ENCODE data around the gene ABI3BP.
"Not testable (repeated sequence)": the region's sequence is repeated elsewhere in the genome, so short reads cannot be mapped to it uniquely, and the experiment has no call there.

ABI3BP gene

DNA sequence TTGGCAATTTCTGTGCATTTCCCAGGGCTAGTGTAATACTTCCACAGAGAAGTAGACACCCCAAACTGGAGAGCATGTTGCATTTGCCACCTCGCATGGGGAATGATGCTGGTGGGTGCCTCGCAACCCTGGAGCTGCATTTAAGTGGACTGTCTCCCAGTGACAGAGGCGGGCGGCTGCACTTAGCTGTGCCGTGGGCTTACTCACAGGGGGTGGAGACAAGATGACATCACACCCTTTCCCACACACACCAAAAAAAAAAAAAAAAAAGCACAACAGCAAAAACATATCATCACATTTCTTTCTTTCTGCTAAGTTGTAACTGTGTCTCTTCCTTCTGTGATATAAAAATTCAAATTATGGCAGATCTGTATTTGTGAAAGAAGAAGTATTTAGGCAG lies at the start of gene ABI3BP:
TSS of gene ABI3BP (minus strand) at position 113 of the 400 bp plus-strand sequence. CDS start at position 76, 37 bp downstream.
- no peak for DNase-seq (ENCODE audit: low read depth in 2 of 2)

DNA sequence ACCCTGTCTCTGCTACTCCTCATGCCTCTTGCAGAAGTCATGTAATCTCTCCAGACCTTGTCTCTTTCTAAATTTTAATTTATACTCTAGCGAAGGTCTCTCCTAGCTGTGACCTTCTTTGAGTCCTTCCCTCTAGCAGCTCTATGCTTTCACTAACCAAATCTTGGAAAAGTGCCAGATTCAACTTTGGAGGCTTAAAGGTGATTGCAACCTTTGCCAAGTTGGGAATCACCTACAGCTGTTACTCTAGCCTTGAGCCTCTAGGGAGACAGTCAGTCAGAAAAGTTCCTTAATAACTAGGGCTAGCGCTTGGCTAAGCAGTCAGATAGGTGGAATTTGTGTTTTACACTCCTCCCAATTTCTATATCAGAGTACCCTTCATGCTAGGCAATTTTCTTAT lies 46.1 kb upstream of the ABI3BP start:
- no peak for DNase-seq (ENCODE audit: low read depth in 2 of 2)

DNA sequence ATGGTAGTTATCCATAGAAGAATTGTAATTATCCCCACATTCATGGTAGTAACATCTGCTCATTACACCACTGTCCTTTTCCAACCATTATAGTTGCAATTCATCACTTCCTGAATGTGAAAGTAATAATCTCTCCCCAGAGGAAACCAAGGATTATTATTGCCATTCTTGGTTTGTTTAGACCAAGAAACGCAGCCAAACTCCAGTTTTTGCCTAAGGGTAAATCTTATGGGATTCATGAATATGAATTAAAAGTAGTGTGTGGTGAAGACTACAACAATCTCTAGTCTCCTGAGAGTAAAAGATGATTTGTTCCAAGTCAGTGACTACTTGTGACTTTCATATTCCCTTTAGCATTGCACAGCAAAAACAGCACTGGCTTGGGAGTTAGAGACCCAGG lies 45.7 kb upstream of the ABI3BP start:
- no peak for DNase-seq (ENCODE audit: low read depth in 2 of 2)

GRCh38 chr3:101038393-101038792 lies 45.2 kb upstream of the ABI3BP start:
- DNase-seq (ENCODE audit: low read depth in 2 of 2), result no peak

GRCh38 chr3:101037613-101038012 lies 44.4 kb upstream of the ABI3BP start:
- DNase-seq (ENCODE audit: low read depth in 2 of 2), result no peak

DNA sequence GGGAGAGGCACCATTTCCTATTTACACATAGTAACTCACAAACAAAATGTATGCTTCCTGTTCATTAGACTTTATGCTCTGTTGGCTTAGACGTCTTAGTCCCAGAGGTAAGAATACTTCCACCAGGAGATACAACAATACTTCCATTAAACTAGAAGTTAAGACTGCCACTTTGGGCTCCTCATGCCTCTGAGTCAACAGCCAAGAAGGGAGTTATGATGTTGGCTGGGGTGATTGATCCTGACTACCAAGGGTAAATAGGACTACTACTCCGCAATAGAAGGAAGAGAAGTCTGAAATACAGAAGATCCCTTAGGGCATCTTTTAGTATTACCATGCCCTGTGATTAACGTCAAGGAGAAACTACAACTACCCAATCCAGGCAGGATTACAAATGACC lies 43.5 kb upstream of the ABI3BP start:
- no peak for DNase-seq (ENCODE audit: low read depth in 2 of 2)

- DNase-seq (ENCODE audit: low read depth in 2 of 2), result no peak
These were observed 43.0 kb upstream of the ABI3BP start for GRCh38 chr3:101036213-101036618.

DNA sequence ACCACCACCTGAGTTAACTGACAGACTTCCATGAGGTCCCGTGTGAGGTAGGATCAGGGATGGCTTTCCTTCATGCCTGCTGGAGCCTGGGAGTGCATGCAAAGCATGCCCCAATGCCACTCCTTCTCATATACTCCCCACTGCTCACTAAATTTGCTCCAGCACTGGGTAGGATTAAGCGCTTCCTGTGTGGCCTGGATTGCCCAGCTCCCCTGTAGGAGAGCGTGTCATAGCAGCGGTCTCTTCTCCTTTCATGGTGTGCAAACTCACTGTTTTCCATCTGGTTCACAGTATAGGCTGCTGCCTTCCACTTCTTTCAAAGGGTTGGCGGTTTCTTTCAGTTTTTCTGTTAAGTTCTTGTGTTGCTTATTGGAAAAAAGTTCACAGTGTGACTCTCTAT lies 34.1 kb upstream of the ABI3BP start:
- DNase-seq (ENCODE audit: low read depth in 2 of 2), result no peak

GRCh38 chr3:101026881-101027280 lies 33.7 kb upstream of the ABI3BP start:
- no peak for DNase-seq (ENCODE audit: low read depth in 2 of 2)

GRCh38 chr3:101026244-101026643 lies 33.0 kb upstream of the ABI3BP start:
- DNase-seq (ENCODE audit: low read depth in 2 of 2), result no peak

- DNase-seq (ENCODE audit: low read depth in 2 of 2), result no peak
These were observed 27.3 kb upstream of the ABI3BP start for GRCh38 chr3:101020351-101021015.

- DNase-seq (ENCODE audit: low read depth in 2 of 2), result no peak
These were observed 23.8 kb upstream of the ABI3BP start for GRCh38 chr3:101017017-101017416.

DNA sequence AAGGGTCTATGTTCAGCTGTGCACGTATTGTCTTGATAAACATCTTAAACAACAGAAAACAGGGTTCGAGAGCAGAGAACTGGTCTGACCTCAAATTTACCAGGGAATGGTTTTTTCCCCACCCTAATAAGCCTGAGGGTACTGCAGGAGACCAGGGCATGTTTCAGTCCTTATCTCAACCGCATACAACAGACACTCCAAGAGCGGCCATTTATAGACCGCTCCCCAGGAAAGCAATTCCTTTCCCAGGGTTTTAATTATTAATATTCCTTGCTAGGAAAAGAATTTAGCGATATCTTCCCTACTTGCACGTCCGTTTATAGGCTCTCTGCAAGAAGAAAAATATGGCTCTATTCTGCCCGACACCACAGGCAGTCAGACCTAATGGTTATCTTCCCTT lies 19.1 kb upstream of the ABI3BP start:
- DNase-seq (ENCODE audit: low read depth in 2 of 2), result not testable (repeated sequence)

DNA sequence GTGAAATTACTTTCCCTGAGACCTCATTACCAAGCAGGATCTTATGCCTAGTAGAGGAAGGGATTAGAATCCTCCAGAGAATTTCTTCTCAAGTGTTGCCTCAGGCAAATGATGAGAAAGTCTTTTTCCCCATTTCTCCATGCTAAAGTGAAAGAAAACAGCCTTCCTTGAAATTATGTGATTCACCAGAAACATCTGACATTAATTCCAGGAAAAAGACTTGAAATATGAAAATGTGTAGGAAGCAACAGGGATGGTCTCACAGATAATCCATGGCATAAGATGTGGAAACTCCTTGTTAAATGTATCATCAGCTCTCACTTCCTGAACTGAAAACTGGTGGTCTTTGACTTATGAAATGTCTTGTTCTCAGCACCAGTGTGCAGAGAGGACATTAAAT lies 17.9 kb upstream of the ABI3BP start:
- no peak for DNase-seq (ENCODE audit: low read depth in 2 of 2)

DNA sequence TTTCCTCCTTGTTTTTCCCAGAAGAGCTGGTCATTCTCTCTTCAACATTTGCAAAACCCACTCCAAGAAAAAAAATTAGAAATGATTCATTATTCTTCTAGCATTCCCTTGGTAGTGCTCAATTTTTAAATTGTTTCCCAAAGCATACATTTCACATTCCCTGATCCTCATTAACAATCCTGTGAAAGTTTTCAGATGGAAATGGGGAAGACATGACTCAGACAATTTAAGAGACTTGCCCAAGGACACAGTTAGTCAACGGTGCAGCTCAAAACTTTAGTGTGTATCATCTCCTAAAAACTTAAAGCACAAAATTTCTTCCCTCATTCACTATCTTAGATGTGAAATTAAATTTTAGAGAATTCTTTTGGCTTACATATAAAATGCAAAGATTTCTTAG lies 17.1 kb upstream of the ABI3BP start:
- no peak for DNase-seq (ENCODE audit: low read depth in 2 of 2)

DNA sequence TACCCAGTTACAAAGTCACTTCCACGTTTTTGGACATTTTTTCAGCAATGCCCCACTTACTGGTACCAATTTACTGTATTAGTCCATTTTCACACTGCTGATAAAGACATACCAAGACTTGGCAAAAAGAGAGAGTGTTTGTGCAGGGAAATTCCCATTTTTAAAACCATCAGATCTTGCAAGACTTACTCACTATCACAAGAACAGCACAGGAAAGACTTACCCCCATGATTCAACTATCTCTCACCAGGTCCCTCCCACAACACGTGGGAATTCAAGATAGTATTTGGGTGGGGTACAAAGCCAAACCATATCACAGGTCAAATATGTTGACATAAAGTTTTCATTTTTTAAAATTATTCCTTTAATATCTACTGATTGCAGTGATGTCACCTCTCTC lies 16.2 kb upstream of the ABI3BP start:
- no peak for DNase-seq (ENCODE audit: low read depth in 2 of 2)

DNA sequence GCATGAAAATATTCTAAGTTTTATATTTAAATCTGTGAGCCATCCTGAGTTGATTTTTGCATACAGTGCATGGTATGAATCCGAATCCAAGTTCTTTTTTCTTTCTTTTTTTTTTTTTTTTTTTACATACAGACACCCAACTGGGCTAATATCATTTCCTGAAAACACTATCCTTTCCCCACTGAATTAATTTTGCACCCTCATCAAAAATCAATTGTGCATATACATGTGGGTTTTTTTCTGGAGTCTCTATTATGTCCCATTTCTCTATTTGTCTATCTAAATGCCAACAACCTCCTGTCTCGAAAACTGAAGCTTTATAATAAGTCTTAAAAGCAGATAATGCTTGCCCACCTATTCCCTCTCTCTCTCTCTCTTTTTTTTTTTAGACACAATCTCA lies 5.9 kb upstream of the ABI3BP start:
- DNase-seq (ENCODE audit: low read depth in 2 of 2), result no peak

GRCh38 chr3:100994809-100995208 lies 1.6 kb upstream of the ABI3BP start:
- DNase-seq (ENCODE audit: low read depth in 2 of 2), result no peak

- DNase-seq (ENCODE audit: low read depth in 2 of 2), result no peak
These were observed 966 bp upstream of the ABI3BP start for GRCh38 chr3:100994187-100994586.

DNA sequence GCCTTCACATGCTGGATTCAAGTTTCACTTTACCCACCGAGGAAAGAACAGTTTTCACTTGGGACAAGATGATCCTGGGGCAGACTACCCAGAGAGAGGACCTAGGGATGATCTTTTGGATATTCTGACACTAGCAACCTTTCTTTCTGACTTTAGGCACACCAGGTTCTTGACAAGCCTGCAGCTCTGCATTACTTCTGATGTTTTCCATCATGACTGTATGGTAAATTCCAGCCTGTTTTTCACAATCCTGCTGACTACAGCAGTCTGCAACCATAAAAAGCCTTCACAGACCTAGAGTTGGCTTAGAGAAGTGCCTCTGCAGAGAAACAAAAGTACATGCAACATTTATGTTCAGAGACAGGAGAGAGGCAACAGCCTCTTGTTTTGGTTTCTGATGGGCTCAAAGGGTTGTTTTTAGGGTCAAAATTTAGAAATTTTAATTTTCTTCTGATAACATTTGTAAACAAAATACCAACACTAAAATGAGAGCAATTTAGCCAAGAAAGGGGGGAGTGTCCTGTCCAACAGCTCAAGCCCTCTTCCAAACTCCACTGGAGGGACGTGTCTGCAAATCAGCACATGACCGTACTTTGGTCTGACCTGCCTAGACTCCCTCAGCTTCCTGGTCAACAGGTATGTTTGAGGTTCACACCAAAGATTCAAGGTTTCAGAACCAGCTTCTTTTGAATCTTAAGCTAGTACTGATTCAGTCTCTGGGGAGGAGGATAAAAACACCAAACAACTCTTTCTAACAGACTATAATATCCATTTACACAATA lies 799 bp downstream of the ABI3BP start:
- DNase-seq (ENCODE audit: low read depth in 2 of 2), result no peak

GRCh38 chr3:100988080-100988479 lies 5.1 kb downstream of the ABI3BP start:
- no peak for DNase-seq (ENCODE audit: low read depth in 2 of 2)

GRCh38 chr3:100984308-100984707 lies 8.9 kb downstream of the ABI3BP start:
- no peak for DNase-seq (ENCODE audit: low read depth in 2 of 2)

DNA sequence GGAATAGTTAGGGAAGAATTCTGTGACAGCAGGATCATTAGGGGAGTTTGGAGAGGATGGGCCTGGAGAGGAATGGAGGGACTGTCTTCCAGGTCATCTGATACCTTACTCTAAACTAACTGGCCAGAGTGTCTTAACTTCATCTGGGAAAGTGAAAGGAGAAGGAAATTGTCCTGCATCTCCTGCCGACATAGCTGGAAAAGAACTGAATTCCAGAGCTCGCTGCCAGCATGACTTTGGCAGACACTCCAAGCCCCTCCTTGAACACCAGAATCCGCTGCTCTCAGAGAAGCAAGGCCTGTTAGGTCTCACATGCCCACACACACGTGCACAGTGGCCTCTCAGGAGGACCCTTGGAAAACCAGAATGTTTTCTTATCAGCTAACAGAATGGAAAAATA lies 10.5 kb downstream of the ABI3BP start:
- DNase-seq (ENCODE audit: low read depth in 2 of 2), result no peak

Data from stimulated activated CD4-positive, alpha-beta T cell treated with anti-CD3 and anti-CD28 coated beads, Interleukin-1b, Interleukin-23, amount 100 ng/mL, for 1 hour (primary cell).